PC-3 (cell line): ENCODE results near the gene PRR23C. TPM values are rescaled to one million over a fixed set of nuclear protein-coding genes. Genes with fewer than 3 reads are reported as not detected.

Experiments
- ATAC-seq: fragments of 200-7000 bp; cut with Tn5 transposase; 2 replicates; pipeline ENCODE4 v1.9.1; 2020; ENCODE audit warnings: mild to moderate bottlenecking, moderate library complexity
- BruUV-seq: library from RNA; stranded (reverse); fragments of 400-500 nt; replicated peaks from 2 replicates; lab custom pipeline; 2021; lab: Mats Ljungman, UMichigan
- CTCF ChIA-PET: fragments of 300-600 bp; sonication (Branson Sonifier 250); formaldehyde crosslinking; loops from one replicate; lab custom pipeline; 2022; ENCODE audit warnings: antibody characterized with exemption; lab: Charles Lee
- POLR2A ChIA-PET: fragments of 300-600 bp; sonication (Branson Sonifier 250); formaldehyde crosslinking; loops from one replicate; lab custom pipeline; 2022; ENCODE audit warnings: antibody characterized with exemption; ENCODE audit not compliant: unreplicated experiment; lab: Charles Lee
- DNase-seq: peaks from one replicate; pipeline ENCODE4 v3.0.0-alpha.2; 2015
- H2AFZ ChIP-seq: fragments of 300-600 bp; sonication (generic); 2 replicates; pipeline ENCODE4 v1.6.0; 2016; ENCODE audit warnings: antibody characterized with exemption, low read length
- H3F3A ChIP-seq: fragments of 300-600 bp; sonication (generic); one replicate; pipeline ENCODE4 v1.6.0; 2017; ENCODE audit warnings: antibody characterized with exemption, low read length, control low read depth, mild to moderate bottlenecking; ENCODE audit not compliant: unreplicated experiment
- H3K27ac ChIP-seq: fragments of 300-600 bp; sonication (generic); 2 replicates; pipeline ENCODE4 v1.5.1; 2016; ENCODE audit warnings: mild to moderate bottlenecking, low read length
- H3K27me3 ChIP-seq: fragments of 300-600 bp; sonication (generic); 2 replicates; pipeline ENCODE4 v1.6.1; 2016; ENCODE audit warnings: low read length, mixed read lengths
- H3K36me3 ChIP-seq: fragments of 300-600 bp; sonication (generic); 2 replicates; pipeline ENCODE4 v1.6.1; 2016; ENCODE audit warnings: low read depth, mixed run types, low read length, mixed read lengths
- H3K4me1 ChIP-seq: fragments of 300-600 bp; sonication (generic); 2 replicates; pipeline ENCODE4 v1.5.1; 2016; ENCODE audit warnings: low read length; ENCODE audit not compliant: insufficient read depth
- H3K4me2 ChIP-seq: fragments of 300-600 bp; sonication (generic); 2 replicates; pipeline ENCODE4 v1.6.0; 2016; ENCODE audit warnings: low read length
- H3K4me3 ChIP-seq: fragments of 300-600 bp; sonication (generic); 2 replicates; pipeline ENCODE4 v1.5.1; 2016; ENCODE audit warnings: mild to moderate bottlenecking, low read length, mixed read lengths
- H3K79me2 ChIP-seq: fragments of 300-600 bp; sonication (generic); 2 replicates; pipeline ENCODE4 v1.6.1; 2017; ENCODE audit warnings: low read length, mixed read lengths
- H3K9ac ChIP-seq: fragments of 300-600 bp; sonication (generic); 2 replicates; pipeline ENCODE4 v1.6.0; 2016; ENCODE audit warnings: mild to moderate bottlenecking, low read length
- H3K9me2 ChIP-seq: fragments of 300-600 bp; sonication (generic); replicated peaks from 2 replicates; pipeline ENCODE4 v1.6.1; 2016; ENCODE audit warnings: mixed run types, low read length, mixed read lengths
- H3K9me3 ChIP-seq: fragments of 300-600 bp; sonication (generic); 2 replicates; pipeline ENCODE4 v1.6.1; 2016; ENCODE audit warnings: low read length, mixed read lengths
- H4K20me1 ChIP-seq: fragments of 300-600 bp; sonication (generic); 2 replicates; pipeline ENCODE4 v1.6.1; 2016; ENCODE audit warnings: low read length, mixed read lengths
- EZH2 ChIP-seq: fragments of 300-600 bp; sonication (generic); IDR thresholded peaks from one replicate; pipeline ENCODE4 v1.6.1; 2017; ENCODE audit warnings: antibody characterized with exemption, mild to moderate bottlenecking, low read length; ENCODE audit not compliant: unreplicated experiment
- EZH2phosphoT487 ChIP-seq: fragments of 300-600 bp; sonication (generic); IDR thresholded peaks from 2 replicates; pipeline ENCODE4 v1.6.1; 2018; ENCODE audit warnings: mild to moderate bottlenecking, antibody characterized with exemption, low read length, borderline replicate concordance
- intact Hi-C: fragments of 100-400 bp; cut with micrococcal nuclease; formaldehyde crosslinking; loops from 2 replicates; pipeline ENCODE4 v1.9.0; 2023
- total RNA-seq: library from RNA; depleted of rRNA; stranded (reverse); fragments of >200 nt; gene quantifications from 2 replicates; pipeline ENCODE4 v1.2.3, GENCODE V29; 2014
- TF ChIP-seq, protein P1 (sequence below): fragments of 300-600 bp; sonication (generic); conservative IDR thresholded peaks from 2 replicates; pipeline ENCODE4 v1.5.1; 2017; ENCODE audit warnings: antibody characterized with exemption, low read depth, mild to moderate bottlenecking, low read length

PRR23C gene
- total RNA-seq, 1 experiment from 2014 or later, result not detected

- Histone ChIP-seq H3F3A (no peaks in the 10 kb centered on the region), H2AFZ (no peak overlapping the region), H3K4me1 (no peaks in the 10 kb centered on the region), H3K36me3 (no peaks in the 10 kb centered on the region), H3K79me2 (no peaks in the 10 kb centered on the region), H3K9ac (no peak overlapping the region), H3K27ac (no peak overlapping the region), H3K9me2 (no peaks in the 10 kb centered on the region), H3K9me3 (no peaks in the 10 kb centered on the region), H4K20me1 (no peaks in the 10 kb centered on the region), H3K4me2 (no peak overlapping the region), H3K4me3 (no peak overlapping the region), H3K27me3 (peaks cover 4% of the 10 kb centered on the region; the same call in 1 of the 2 replicates)
- ChIA-PET CTCF (no interaction called here), POLR2A (no interaction called here)
- no peak for DNase-seq
- no TSS peak for BruUV-seq
- intact Hi-C loops, result no loop called here
- TF ChIP-seq EZH2phosphoT487, result no peak
- TF ChIP-seq EZH2, result no peak
- TF ChIP-seq, protein P1, sequence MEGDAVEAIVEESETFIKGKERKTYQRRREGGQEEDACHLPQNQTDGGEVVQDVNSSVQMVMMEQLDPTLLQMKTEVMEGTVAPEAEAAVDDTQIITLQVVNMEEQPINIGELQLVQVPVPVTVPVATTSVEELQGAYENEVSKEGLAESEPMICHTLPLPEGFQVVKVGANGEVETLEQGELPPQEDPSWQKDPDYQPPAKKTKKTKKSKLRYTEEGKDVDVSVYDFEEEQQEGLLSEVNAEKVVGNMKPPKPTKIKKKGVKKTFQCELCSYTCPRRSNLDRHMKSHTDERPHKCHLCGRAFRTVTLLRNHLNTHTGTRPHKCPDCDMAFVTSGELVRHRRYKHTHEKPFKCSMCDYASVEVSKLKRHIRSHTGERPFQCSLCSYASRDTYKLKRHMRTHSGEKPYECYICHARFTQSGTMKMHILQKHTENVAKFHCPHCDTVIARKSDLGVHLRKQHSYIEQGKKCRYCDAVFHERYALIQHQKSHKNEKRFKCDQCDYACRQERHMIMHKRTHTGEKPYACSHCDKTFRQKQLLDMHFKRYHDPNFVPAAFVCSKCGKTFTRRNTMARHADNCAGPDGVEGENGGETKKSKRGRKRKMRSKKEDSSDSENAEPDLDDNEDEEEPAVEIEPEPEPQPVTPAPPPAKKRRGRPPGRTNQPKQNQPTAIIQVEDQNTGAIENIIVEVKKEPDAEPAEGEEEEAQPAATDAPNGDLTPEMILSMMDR, result no peak
- ATAC-seq, result no peak
These were observed 44.0 kb upstream of the PRR23C start for GRCh38 chr3:139088462-139089324.

DNA sequence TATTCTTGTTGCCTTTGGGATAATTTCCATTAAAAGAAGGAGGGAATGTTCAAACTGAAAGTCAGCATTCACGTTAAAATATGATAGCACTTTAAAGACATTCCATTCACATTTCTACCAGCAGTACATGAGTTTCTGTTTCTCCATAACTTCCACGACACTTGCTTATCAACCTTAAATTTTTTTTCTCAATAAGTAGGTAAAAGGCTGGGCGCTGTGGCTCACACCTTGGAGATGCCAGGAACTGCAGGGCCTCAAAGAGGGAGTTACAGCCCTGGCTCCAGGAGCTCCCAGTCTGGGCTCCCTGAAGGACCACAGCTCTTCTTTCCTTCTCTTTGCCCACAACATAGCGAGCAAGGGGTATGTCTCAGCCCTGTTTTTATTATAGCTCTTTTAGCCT lies 42.9 kb upstream of the PRR23C start:
- CTCF ChIA-PET, result no interaction called here
- Histone ChIP-seq H3K4me1 (no peaks in the 10 kb centered on the region), H3K79me2 (no peaks in the 10 kb centered on the region), H2AFZ (no peak overlapping the region), H3F3A (no peaks in the 10 kb centered on the region), H3K4me2 (no peak overlapping the region), H4K20me1 (no peaks in the 10 kb centered on the region), H3K27me3 (peaks cover 4% of the 10 kb centered on the region; the same call in 1 of the 2 replicates), H3K4me3 (no peak overlapping the region), H3K27ac (no peak overlapping the region), H3K9me3 (no peaks in the 10 kb centered on the region), H3K9ac (no peak overlapping the region), H3K9me2 (no peaks in the 10 kb centered on the region), H3K36me3 (no peaks in the 10 kb centered on the region)
- TF ChIP-seq EZH2phosphoT487 (no peak), EZH2 (no peak)
- TF ChIP-seq, protein P1, result no peak
- no TSS peak for BruUV-seq
- no peak for ATAC-seq
- intact Hi-C loops, result no loop called here
- POLR2A ChIA-PET, result no interaction called here
- no peak for DNase-seq

GRCh38 chr3:139084176-139084575 lies 39.5 kb upstream of the PRR23C start:
- Histone ChIP-seq H3K4me2 (no peak overlapping the region), H3K27ac (no peak overlapping the region), H3F3A (no peaks in the 10 kb centered on the region), H3K79me2 (no peaks in the 10 kb centered on the region), H3K9me2 (no peaks in the 10 kb centered on the region), H2AFZ (no peak overlapping the region), H3K4me3 (no peak overlapping the region), H4K20me1 (no peaks in the 10 kb centered on the region), H3K9ac (no peak overlapping the region), H3K36me3 (no peaks in the 10 kb centered on the region), H3K9me3 (0 out of 2 replicates have a peak, but pooled peaks cover 3% of the 10 kb centered on the region), H3K4me1 (no peaks in the 10 kb centered on the region), H3K27me3 (peaks cover 4% of the 10 kb centered on the region; the same call in 1 of the 2 replicates)
- DNase-seq (no peak), ATAC-seq (no peak)
- no TSS peak for BruUV-seq
- ChIA-PET POLR2A (no interaction called here), CTCF (no interaction called here)
- TF ChIP-seq, protein P1, result no peak
- TF ChIP-seq EZH2phosphoT487, result no peak
- TF ChIP-seq EZH2, result no peak
- intact Hi-C loops, result no loop called here
